Measurements from ENCODE around the gene DSTYK. TPM values are rescaled to one million over a fixed set of nuclear protein-coding genes. Genes with fewer than 3 reads are reported as not detected.
"Not testable (repeated sequence)": the region's sequence is repeated elsewhere in the genome, so short reads cannot be mapped to it uniquely, and the experiment has no call there.

DSTYK gene
- total RNA-seq, 1 experiment from 2014 or later = 8.4 TPM

GRCh38 chr1:205235951-205236350 lies 24.4 kb upstream of the DSTYK start:
- H2AFZ ChIP-seq (ENCODE audit: low read length) = no peak overlapping the region
- H3K27me3 ChIP-seq (ENCODE audit: low read length) = no peaks in the 10 kb centered on the region
- H3K9me3 ChIP-seq (ENCODE audit: low read length) = no peaks in the 10 kb centered on the region
- no peak overlapping the region for H3K4me3 ChIP-seq (ENCODE audit: low read length)
- no peak overlapping the region for H3K27ac ChIP-seq (ENCODE audit: low read length)
- no peak for ATAC-seq
- H3K4me1 ChIP-seq (ENCODE audit: insufficient read depth, low read length) = no peaks in the 10 kb centered on the region
- H3K36me3 ChIP-seq (ENCODE audit: low read depth, low read length) = no peaks in the 10 kb centered on the region
- no peaks in the 10 kb centered on the region for H3F3A ChIP-seq (ENCODE audit: low read length, unreplicated experiment)
- no peak for DNase-seq
- no peaks in the 10 kb centered on the region for H4K20me1 ChIP-seq (ENCODE audit: low read length)
- no peaks in the 10 kb centered on the region for H3K79me2 ChIP-seq (ENCODE audit: low read length)
- no TSS peak for BruUV-seq (replicated peaks)
- H3K9ac ChIP-seq (ENCODE audit: low read length) = no peak overlapping the region
- intact Hi-C loops (cut with micrococcal nuclease) = no loop called here
- H3K4me2 ChIP-seq (ENCODE audit: low read length) = no peak overlapping the region
- CTCF ChIA-PET = no interaction called here
- no peaks in the 10 kb centered on the region for H3K9me2 ChIP-seq (replicated peaks; ENCODE audit: low read length)
- no peak for TF ChIP-seq EZH2 (IDR thresholded peaks at IDR 0.05; ENCODE audit: low read length, unreplicated experiment)
- no peak for TF ChIP-seq CTCF (conservative IDR thresholded peaks at IDR 0.05; ENCODE audit: low read depth, low read length)
- no peak for TF ChIP-seq EZH2phosphoT487 (IDR thresholded peaks at IDR 0.05; ENCODE audit: borderline replicate concordance, low read length)
- POLR2A ChIA-PET (ENCODE audit: unreplicated experiment) = no interaction called here

GRCh38 chr1:205233986-205234385 lies 22.5 kb upstream of the DSTYK start:
- CTCF ChIA-PET; BruUV-seq (replicated peaks): not testable (repeated sequence)

GRCh38 chr1:205232945-205233397 lies 21.5 kb upstream of the DSTYK start:
- BruUV-seq (replicated peaks) = no TSS peak
- Histone ChIP-seq H3K9ac (ENCODE audit: low read length) (no peak overlapping the region), H3K79me2 (ENCODE audit: low read length) (no peaks in the 10 kb centered on the region), H2AFZ (ENCODE audit: low read length) (no peak overlapping the region), H3K27me3 (ENCODE audit: low read length) (no peaks in the 10 kb centered on the region), H3F3A (ENCODE audit: low read length, unreplicated experiment) (no peaks in the 10 kb centered on the region), H3K36me3 (ENCODE audit: low read depth, low read length) (no peaks in the 10 kb centered on the region), H3K4me1 (ENCODE audit: insufficient read depth, low read length) (peaks cover 8% of the 10 kb centered on the region), H3K4me2 (ENCODE audit: low read length) (no peak overlapping the region), H3K9me3 (ENCODE audit: low read length) (no peaks in the 10 kb centered on the region), H3K27ac (ENCODE audit: low read length) (no peak overlapping the region), H4K20me1 (ENCODE audit: low read length) (no peaks in the 10 kb centered on the region), H3K4me3 (ENCODE audit: low read length) (no peak overlapping the region), H3K9me2 (replicated peaks; ENCODE audit: low read length) (no peaks in the 10 kb centered on the region)
- ChIA-PET POLR2A (ENCODE audit: unreplicated experiment) (no interaction called here), CTCF (interaction anchor here (0.6 kb wide), 1 partner anchor 105 kb away, joined by 3 read pairs; no protein-coding TSS in a partner anchor)
- DNase-seq (no peak), ATAC-seq (no peak)
- intact Hi-C loops (cut with micrococcal nuclease) = no loop called here
- TF ChIP-seq EZH2phosphoT487 (IDR thresholded peaks at IDR 0.05; ENCODE audit: borderline replicate concordance, low read length) (no peak), EZH2 (IDR thresholded peaks at IDR 0.05; ENCODE audit: low read length, unreplicated experiment) (no peak), CTCF (conservative IDR thresholded peaks at IDR 0.05; ENCODE audit: low read depth, low read length) (no peak)

More at GRCh38 chr1:205233986-205234385, 22.5 kb upstream of the DSTYK start:
- H4K20me1 ChIP-seq (ENCODE audit: low read length); H3K4me3 ChIP-seq (ENCODE audit: low read length); H3K79me2 ChIP-seq (ENCODE audit: low read length); H3K9ac ChIP-seq (ENCODE audit: low read length); ATAC-seq; H3K36me3 ChIP-seq (ENCODE audit: low read depth, low read length); H3F3A ChIP-seq (ENCODE audit: low read length, unreplicated experiment); DNase-seq; H2AFZ ChIP-seq (ENCODE audit: low read length); H3K4me1 ChIP-seq (ENCODE audit: insufficient read depth, low read length); H3K27ac ChIP-seq (ENCODE audit: low read length); H3K27me3 ChIP-seq (ENCODE audit: low read length); H3K4me2 ChIP-seq (ENCODE audit: low read length); H3K9me2 ChIP-seq (replicated peaks; ENCODE audit: low read length); intact Hi-C loops (cut with micrococcal nuclease); POLR2A ChIA-PET (ENCODE audit: unreplicated experiment); H3K9me3 ChIP-seq (ENCODE audit: low read length): not testable (repeated sequence)

Data from PC-3 (cell line).